CD4-positive, alpha-beta T cell treated with Interleukin-4 for 4 hours (primary cell): ENCODE data around the gene FAM174C.
A peak's percentile ranks its signal among the peaks of the same experiment; 100 is the strongest.

Experiments
- DNase-seq: peaks from one replicate; pipeline ENCODE4 v3.0.0-alpha.2; 2020

FAM174C gene

DNA sequence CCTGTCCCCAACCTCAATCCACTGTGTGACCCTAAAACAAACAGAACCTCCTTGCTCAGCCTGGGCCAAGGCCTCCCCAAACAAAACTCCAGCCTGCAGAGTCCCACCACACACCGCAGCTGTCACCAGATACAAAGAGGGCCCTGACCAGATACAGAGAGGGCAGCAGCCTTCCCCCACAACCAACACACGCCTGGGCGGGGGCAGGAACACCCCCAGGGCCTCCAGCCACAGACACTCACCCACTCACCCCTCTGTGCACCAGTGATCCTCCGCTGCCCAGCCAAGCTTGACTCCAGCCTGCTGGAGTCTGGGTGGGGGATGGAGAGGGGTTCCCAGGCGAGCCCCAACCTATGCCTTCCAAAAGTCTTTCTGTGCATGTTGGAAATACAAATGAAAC is 12.1 kb upstream of the FAM174C start:
- DNase-seq = no peak

DNA sequence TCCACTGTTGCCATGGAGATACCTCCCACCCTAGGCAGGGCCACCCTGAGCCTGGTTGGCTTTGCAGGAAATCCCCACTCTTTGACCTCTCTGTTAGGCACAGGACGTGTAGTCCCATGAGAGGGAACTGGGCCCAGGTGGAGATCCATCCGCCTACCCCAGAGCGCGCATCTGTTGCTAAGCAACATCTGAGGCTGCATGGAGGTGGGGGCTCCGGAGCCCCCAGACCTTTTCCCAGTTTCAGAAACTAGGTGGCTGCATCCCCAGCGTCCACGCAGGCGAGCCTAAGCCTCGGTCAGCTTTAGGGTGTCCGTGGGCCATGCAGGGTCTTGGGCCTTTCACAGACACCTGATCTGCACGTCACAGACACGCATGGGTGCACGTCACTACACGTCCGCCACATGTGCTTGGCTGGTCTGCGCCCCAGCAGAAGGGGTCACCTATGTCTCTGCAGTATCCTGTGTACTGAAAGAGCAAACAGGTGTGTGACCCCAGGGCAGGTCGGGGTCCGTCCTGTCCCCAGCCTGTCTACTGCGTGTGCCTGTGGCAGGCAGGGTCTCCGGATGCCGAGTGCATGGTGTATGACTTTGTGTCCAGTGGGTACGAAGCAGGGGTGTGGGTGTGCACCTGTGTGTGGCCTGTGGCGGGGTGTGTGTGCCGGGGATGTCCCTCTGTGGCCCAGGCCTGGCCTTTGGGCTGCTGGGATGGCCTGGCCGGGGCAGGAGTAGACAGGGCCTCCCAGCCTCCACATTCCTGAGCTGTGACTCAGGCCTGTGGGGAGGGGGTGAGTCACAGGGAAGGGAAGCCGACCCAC is 10.3 kb upstream of the FAM174C start:
- no peak for DNase-seq

DNA sequence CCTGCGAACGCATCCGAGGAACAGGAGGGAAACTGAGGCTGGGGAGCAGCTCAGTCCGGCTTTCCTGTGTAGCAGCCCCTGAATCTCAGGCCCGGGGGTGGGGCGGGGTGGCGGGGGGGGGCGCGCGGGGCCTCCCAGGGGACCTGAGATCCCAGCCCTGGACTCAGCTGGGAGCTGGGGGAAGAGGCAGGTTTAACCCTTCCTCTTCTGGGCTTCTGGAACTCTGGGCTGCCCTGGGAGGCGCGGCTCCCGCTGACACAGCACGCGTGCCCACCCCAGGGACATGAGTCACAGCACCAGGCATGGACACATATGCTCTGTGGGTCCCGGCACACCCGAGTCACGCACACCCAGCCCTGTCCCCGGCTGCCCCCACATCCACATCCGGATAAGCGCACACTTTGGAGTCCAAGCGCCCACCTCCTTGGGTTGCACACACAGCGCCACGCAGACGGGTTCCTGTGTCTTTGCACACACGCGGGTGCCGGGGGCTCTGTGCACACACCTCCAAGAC is 9.7 kb upstream of the FAM174C start:
- no peak for DNase-seq

DNA sequence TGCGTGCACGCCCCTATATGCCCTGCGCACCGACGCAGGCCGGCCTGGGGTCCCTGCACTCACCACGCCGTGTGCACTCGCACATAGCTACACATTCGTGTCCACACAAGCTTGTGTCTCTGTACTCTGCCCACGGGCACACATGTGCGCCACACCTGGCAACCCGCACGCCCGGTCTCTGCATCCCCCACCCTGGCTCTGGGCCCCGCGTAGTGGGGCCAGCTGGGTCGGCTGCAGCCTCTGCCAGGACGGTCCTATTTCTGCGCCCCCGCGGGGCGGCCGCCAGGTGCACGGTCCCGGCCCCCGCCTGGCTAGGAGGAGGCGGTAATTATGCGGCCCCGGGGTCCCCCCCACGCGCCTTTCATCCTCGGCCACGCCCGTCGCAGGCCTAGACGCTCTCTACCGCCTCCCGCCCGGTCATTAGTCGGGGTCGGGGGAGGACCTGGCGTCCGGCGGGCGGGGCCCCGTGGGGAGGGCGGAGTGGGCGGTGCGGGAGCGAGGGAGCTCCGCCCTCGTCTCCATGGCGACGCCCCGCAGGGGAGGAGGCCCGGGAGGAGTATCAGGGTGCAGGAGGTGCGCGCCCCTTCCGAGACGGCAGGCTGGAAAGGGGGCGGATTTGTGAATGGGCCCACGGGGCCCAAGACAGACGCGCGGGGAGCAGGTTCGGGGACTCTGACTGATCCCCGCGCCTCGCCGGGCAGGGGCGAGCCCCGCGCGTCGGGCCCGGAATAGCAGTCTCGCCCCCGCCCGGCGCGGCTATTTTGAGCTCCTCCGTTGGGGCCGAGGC is 9.0 kb upstream of the FAM174C start:
- peak; percentile 88 for DNase-seq

DNA sequence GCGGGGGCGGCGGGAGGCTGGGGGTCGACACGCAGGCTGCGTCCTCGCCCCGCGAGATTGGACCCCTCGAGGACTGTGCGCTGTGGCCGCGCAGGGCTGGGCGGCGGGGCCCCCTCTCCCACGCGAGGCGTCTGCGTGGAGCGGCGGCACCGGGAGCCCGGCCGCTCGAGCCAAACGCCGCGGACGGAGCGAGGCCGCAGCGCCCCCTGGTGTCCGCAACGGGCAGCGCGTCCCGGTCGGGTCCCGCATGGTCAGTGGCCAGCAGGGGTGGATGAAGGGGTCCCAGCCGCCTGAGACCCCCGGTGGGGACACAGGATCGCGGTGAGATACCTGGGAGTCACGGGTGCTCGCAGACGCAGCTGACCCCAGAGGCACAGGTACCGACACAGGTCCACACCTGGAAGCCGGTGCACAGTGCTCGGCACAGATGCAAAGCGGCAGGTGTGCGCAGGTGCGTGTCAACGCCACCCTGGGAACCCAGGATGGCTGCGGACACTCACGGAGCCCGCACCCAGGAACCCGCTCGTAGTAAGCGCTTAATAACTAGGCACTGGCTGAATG is 8.3 kb upstream of the FAM174C start:
- DNase-seq = no peak

DNA sequence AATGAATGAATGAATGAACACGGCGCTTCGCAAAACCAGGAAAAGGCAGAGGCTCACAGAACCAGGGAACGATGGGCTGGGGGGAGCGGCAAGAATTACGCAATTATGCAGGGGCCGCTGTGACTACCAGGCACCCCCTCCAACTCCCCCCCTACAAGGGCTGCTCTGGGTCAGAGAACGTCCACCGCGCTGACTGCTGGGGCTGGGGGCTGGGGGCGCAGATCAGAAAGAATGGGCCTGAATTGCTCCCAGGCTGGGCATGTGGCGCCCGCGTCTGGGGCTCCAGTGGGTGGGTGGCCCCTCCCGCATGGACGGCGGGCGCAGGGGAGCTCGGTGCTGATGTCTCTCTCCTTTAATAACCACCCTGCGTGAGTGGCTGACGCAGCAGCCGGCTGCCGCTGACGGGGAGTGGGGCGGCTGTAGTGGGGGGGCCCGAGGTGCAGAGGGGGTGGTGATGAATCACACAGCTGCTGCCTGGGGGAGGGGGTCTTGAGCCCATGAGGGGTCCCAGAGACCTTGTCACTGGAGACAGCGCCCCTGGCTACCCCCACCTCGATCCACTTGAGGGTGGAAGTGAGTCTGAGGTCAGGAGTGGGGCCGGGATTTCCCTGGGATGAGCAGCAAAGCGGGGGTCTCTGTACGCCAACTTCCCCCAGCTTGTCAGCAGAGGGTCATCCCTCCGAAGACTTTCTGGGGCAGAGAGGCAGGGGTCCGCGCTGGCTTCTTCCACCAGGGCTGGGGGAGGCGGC is 7.7 kb upstream of the FAM174C start:
- no peak for DNase-seq

DNA sequence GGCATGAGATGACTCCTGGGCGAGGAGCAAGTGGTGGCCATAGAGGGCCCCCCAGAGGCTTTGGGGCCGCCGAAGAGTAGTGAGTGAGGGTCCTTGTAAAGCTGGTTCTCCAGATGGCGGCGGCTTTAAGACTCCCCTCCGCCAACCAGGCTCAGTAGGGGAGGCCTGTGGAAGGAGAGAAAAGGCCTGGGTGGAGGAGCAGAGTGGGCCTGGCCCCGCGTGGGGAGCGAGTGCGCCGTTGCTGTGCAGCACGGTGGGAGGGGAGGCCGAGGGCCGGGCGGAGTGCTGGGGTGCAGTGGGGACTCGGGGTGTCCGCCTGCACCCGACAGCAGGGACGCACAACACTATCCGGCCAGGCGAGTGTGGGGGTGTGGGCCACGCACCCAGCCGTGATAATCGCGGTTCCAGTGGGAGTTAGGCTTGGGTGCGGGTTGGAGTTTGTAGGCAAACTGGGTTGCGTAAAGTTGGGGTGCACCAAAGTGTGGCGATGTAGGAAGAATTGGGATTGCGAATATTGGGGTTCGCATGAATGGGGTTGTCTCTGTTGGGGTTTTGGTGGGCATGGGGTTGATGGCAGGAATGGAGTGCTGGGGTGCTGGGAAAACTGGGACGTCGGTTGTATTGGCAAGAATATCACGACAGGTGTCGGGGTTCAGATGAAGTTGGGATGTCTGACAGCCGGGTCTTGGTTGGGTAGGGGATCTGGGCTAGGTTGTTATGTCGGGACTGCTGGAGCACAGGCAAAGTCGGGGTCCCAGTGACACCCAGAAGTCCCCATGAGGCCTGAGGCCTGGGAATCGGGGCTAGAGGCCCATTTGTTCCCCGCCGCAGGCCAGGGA is 6.9 kb upstream of the FAM174C start:
- DNase-seq = no peak

DNA sequence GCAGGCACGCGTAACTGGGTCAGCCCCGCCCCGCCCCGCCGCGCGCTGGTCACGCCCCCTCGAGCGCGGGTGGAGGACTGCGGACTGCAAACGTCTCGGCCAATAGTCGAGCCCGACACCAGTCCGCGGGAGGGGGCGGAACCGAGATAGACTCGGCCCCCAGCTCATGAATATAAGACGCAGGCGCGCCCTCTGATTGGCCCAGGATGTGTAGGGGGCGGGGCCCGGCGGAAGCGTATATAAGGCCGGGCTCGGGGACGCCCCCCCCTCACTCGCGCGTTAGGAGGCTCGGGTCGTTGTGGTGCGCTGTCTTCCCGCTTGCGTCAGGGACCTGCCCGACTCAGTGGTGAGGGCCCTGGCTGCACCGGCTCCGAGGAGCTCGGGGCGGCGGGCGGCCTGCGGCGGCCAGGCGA is 6.3 kb upstream of the FAM174C start, which contains the start of gene CIRBP:
TSS of gene CIRBP (plus strand) at position 268 of the 413 bp plus-strand sequence. CDS start 1,602 bp downstream, outside the sequence.
- DNase-seq = peak; percentile 99

DNA sequence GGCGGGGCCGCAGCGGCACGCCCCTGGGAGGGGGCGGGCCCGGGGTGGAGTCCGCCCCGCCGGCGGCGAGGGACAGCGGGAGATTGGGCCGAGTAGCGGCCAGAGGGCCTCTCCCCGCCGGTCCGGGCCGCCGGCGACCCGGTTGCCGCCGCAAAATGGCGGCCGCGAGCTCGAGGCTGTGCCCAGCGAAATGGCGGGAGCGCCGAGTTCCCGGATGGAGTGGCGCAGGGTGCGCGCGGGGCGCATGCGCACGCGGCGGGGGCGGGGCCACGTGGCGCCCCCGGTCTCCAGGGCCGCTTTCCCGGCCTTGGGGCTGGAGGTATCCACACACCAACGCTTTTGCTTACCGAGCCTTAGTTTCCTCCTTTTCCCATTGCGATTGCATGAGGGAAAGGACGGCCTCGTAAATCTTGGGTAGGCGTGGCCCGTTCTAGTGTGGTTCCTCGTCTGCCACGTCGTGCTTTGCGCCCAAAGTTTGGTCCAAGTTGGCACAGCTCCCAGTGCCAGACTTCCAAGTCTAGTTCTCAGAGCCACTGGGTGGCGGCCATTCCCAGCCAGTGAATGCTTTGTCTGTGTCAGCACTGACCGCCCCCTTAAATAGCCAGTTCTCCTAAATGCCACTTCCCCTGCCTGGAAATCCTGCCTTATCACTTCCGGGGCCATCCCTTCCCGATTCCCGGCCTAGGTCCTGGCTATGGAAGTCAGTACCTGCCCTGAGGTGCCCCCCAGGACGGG is 5.7 kb upstream of the FAM174C start:
- peak; percentile 84 for DNase-seq

DNA sequence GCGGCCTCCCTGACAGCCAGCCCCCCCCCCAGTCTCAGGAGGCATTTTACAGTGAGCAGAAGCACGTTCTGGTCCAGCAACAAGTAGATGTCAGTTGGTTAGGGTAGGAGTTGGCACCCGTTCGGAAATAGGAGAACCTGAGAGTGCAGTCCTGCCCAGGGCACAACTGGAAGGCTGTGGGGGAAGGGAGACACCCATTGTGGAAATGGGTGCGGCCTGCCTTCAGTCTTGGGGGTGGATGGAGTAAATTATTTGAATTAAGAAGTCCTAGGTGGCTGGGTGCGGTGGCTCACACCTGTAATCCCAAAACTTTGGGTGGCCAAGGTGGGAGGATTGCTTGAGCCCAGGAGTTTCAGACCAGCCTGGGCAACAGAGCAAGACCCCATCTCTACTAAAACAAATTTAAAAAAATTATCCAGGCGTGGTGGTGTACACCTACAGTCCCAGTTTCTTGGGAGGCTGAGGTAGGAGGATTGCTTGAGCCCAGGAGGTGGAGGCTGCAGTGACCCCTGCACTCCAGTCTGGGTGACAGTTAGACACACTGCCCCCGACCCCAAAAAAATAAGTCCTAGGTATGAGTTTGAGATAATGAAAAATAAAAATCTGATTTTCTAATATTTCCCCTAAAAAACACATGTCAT is 5.0 kb upstream of the FAM174C start:
- DNase-seq = no peak

DNA sequence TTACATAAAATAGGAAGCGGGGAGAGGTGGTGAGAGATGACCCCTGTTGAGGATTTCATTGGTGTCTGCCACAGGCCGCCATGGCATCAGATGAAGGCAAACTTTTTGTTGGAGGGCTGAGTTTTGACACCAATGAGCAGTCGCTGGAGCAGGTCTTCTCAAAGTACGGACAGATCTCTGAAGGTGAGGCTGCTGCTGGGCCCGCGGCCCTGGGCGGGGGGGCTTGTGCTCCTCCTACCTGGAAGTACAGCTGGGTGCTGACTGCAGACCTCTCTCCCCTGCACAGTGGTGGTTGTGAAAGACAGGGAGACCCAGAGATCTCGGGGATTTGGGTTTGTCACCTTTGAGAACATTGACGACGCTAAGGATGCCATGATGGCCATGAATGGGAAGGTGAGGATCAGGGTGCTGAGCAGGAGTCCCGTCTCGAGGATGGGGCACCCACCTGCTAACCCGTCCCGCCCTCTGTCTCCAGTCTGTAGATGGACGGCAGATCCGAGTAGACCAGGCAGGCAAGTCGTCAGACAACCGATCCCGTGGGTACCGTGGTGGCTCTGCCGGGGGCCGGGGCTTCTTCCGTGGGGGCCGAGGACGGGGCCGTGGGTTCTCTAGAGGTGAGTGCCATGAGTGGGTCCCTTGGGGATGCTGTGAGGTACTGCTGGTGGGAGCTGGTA is 4.3 kb upstream of the FAM174C start:
- no peak for DNase-seq

DNA sequence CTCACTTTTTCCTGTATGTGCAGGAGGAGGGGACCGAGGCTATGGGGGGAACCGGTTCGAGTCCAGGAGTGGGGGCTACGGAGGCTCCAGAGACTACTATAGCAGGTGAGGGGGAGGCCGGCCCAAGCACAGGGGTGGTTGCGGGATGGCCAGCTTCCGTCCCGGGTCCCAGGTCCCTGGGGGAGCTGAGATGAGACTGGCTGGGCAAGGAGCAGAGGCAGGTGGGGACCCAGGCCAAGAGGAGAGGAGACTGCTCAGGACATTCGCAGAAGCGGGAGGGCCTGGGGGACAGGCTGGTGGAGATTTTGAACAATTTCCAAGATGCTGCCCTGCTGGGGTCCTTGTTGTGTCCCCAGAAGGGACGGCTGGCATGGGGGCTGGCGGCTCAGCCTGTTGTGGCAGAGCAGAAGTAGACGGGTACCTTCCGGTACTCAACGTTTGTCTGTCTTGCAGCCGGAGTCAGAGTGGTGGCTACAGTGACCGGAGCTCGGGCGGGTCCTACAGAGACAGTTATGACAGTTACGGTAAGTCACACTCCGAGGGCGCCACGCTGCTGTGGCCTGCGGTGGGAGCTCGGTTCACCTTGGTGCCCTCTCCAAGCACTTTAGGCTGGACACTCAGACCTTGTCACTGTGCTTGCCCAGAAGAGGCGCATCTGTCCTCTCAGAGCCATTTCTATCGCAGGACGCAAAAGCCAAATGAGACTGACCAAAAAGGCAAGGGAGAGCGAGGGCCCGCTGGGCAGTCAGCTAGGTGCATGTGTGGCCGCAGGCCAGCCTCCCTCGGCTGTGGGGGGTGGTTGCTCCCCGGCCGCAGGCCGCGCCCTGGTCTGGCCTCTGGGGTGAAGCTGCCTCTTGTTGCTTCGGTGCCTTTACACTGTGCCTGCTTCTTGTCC is 3.6 kb upstream of the FAM174C start:
- no peak for DNase-seq

DNA sequence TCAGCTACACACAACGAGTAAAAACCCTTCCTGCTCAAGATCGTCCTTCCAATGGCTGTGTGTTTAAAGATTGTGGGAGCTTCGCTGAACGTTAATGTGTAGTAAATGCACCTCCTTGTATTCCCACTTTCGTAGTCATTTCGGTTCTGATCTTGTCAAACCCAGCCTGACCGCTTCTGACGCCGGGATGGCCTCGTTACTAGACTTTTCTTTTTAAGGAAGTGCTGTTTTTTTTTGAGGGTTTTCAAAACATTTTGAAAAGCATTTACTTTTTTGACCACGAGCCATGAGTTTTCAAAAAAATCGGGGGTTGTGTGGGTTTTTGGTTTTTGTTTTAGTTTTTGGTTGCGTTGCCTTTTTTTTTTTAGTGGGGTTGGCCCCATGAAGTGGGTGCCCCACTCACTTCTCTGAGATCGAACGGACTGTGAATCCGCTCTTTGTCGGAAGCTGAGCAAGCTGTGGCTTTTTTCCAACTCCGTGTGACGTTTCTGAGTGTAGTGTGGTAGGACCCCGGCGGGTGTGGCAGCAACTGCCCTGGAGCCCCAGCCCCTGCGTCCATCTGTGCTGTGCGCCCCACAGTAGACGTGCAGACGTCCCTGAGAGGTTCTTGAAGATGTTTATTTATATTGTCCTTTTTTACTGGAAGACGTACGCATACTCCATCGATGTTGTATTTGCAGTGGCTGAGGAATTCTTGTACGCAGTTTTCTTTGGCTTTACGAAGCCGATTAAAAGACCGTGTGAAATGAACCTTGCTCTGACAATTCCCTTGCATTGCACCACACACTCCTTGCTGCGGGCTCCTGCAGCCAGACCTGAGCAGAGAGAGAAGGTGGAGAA is 2.7 kb upstream of the FAM174C start:
- DNase-seq = no peak

DNA sequence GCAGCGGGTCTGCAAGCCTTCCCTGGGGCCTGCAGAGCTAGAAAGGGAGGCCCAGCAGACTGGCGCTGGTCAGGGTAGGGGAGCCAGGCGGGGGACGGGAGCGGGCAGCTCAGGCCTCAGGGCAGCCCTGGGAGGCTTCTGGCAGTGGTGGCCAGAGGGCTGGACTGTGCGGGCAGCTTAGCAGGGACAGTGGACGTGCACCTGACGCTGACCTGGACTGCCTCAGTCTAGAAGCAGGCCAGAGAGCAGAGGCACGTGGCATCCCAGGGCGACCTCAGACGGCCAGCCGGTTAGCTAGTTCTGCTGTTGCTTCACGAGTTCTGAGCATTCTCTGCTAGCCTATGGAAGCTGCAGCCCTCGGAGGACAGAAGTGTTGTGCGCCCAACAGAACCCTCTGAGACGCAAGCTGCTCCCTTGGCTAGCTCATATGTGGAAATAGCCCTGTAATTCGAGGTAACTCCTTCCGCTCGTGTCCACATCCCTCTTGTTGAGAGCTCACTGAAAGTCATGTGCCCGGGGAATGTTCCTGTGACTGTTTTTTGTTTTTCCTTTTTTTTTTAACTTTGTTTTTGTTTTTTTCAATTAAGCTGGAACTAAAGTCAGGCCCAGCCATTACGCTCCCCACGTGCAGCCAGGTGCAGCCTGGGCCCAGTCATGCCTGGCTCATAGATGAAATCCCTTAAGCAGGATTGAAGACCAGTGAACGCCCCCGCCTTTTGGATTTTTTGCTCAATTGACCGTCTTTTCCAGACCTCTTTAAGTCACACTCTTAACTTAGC is 1.9 kb upstream of the FAM174C start:
- no peak for DNase-seq

DNA sequence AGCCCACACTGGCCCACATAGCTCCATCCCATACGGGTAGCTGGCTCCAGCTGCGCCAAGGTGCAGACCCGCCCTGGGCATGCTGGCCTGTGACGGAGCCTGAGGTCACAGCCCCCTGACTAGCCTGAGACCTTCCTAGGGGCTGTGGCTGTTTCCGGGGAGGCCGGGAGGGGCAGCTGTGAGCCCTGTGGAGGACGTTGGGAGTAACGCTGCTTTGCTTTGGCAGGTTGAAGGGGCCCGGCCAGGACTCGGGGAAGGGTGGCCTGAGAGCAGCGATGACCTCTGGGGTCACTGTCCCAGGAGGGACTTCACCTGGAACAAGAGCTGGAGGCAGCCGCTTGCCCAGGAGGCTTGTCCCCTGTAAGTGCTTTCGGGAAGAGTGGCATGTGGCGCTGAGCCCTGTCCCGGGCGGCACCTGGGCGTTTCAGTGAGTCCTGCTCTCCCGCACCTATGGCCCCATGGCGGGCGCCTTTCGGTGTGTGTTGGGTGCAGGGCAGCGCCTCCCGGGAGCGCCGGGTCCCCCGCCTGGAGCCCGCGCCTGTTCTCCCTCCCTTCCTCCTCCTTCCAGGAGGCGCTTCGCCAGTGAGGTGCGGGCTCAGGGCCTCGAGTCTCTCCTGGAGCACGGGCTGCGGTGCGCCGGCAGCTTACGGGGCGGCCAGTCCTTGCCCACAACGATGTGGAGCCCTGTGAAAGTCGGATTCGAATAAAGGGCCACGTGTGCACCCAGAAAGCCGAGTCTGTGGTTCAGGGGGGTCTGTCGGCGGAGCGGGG is 1.1 kb upstream of the FAM174C start:
- DNase-seq = no peak

DNA sequence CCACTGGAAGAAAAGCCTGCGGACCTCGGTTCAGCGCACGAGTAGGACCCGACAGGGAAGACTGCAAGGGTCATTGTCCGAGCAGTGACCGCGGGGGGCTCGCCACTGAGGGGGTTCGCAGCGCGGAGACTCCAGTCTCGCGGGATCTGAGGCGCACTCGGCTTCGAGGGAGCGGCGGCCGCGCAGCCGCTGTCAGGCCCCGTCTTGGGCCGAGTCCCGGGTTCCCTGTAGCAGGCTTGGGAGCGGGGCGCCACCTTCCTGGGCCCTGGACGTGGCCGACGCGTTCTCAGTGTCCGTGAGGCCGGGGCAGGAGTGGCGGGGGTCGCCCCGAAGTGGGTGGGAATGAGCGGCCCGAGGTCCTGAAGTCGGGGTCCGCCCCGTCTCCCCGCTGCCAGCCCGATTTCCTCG is 474 bp upstream of the FAM174C start:
- no peak for DNase-seq
